Body of pancreas (tissue), 4 donors: ENCODE measurements around the gene TRAFD1.

Experiments
- POLR2A ChIP-seq, 3 donors: fragments of 450-650 bp; IDR thresholded peaks; one replicate each; pipeline ENCODE4 v1.6.1; 2016; ENCODE audit warnings: antibody characterized with exemption in 3 of 3, mild to moderate bottlenecking in 2 of 3
- TF ChIP-seq, protein P1 (sequence below), 7 experiments: fragments of 450-650 bp in 4 of 7; fragments of 200-600 bp in 3 of 7; sonication (generic) in 3 of 7; IDR thresholded peaks; one replicate each; pipeline ENCODE4 v1.5.1; 2016 to 2019; ENCODE audit warnings: antibody characterized with exemption in 7 of 7

DNA sequence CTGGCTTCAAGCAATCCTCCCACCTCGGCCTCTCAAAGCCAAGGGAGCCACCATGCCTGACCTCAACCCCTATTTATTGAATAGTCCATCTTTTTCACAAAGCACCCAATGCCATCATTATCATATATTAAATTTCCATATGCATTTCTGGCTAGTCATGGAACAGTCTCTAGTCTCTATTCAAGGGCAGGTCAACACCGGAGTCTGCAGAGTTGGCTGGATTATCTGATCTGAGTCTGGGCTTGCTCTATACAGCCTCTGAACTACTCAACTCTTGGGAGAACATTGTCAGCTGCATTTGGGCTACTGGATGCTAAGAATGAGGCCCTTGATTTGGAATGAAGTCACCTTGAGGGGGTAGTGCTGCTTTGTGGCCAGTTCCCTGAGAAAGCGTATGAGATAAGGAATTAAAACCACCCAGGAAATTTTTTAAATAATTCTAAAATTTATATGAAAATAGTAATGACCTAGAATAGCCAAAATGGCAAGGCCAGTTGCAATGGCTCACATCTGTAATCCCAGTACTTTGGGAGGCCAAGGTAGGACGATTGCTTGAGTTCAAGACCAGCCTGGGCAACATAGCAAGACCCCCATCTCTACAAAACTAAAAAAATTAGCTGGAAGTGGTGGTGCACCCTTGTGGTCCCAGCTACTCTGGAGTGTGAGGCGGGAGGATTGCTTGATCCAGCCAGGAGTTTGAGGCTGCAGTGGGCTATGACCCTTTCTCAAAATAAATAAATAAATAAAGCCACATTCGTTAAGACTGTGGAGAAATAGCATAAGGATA, 9.9 kb upstream of the TRAFD1 start:
- TF ChIP-seq, protein P1, sequence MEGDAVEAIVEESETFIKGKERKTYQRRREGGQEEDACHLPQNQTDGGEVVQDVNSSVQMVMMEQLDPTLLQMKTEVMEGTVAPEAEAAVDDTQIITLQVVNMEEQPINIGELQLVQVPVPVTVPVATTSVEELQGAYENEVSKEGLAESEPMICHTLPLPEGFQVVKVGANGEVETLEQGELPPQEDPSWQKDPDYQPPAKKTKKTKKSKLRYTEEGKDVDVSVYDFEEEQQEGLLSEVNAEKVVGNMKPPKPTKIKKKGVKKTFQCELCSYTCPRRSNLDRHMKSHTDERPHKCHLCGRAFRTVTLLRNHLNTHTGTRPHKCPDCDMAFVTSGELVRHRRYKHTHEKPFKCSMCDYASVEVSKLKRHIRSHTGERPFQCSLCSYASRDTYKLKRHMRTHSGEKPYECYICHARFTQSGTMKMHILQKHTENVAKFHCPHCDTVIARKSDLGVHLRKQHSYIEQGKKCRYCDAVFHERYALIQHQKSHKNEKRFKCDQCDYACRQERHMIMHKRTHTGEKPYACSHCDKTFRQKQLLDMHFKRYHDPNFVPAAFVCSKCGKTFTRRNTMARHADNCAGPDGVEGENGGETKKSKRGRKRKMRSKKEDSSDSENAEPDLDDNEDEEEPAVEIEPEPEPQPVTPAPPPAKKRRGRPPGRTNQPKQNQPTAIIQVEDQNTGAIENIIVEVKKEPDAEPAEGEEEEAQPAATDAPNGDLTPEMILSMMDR (IDR thresholded peaks at IDR 0.05): no peak
- TF ChIP-seq POLR2A (IDR thresholded peaks at IDR 0.05): no peak
